DLD1 (cell line): ENCODE results near the gene ZRANB1.

Source experiments
- in situ Hi-C: cut with HindIII; loops from 2 replicates; pipeline ENCODE4 v1.10.0; 2017; ENCODE audit warnings: low sequenced_read_pairs

ZRANB1 gene

DNA sequence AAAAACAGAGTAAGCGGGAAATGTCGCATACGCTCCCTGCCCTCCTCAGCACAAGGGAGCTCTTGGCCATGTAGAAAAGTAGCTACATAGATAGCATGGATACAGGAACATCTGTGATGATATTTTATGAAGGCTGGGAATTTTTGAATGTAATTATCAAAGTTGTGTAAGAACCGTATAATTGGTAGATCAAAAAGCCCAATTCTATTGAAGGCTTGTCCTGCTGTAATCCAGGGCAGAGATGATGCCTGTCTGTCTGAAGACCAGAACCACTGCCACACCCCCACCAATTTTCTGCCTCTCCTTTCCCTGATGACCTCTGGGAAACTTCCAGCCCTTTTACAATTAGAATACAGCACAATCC, 51.4 kb downstream of the ZRANB1 start:
- in situ Hi-C loops = no loop called here

DNA sequence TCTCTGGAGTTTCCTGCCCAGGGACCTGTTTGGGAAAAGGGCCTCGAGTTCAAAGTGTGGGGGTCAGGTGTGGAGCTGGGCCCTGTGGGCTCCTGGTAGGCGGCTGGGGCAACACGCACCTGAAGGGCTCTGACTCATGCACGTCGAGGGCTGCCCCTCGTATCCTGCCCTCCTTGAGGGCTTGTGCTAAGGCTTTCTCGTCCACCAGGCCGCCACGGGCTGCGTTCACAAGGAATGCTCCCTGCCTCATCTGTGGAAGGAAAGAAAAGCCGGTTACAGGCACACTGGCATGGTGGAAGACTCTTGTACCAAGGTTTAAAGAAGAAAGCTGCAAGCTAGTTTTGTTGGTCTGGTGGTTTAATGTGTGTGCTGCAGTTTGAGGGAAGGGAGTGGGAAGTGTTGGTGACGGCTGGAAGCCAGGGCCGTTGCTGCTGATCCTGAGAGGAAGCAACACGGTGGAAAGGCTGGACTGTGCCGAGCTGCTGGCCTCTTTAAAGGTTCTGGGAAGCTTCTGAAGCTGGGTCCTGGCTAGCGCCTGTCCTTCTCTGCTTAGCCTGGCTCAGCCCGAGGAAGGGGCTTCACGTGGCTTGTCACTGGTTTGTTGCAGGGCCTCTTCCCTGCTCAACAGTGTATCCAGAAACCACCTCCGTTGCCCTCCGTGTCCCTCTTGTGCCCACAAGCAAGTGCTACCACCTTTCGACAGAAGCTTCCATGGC, 52.0 kb downstream of the ZRANB1 start:
- in situ Hi-C loops = no loop called here

DNA sequence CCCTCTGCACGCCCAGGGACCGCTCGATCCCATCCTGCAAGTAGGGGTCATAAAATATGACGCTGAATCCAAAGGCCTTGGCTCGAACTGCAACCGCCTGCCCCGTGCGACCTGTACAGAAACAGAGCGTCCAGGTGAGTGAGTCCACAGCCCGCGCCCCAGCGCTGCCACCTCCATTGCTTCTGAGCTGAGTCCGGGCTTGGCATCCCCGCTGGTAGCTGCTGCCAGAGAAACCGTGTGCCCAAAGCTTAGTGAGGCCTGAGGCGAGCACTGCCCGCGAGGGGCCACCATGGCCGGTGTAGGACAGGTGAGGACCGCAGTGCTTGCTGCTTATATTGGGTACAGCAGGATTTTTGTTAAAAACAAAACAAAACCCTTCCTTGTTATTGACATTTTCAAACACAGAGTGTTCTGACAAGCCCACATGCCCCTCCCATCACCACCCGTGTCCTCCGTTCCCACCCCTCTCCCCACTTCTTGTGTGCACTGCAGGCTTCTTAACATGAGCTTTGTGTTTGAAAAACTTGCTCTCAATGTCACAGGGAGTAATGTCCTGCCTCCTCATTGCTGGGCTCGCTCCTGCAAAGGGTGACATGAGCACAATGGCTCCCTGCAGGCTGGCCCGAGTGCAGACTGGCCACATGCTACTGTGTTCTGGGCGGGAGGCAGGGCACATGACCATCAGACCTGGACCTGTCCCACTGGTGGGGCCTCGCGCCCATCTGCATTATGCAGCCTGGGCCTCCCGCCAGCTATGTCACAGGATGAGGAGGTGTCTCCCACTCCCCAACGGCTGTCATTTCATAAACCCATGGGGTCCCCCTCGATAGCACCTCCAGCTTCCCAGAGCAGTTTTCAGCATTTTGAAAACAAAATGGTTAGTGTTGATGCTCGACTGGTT, 52.9 kb downstream of the ZRANB1 start:
- in situ Hi-C loops = no loop called here

DNA sequence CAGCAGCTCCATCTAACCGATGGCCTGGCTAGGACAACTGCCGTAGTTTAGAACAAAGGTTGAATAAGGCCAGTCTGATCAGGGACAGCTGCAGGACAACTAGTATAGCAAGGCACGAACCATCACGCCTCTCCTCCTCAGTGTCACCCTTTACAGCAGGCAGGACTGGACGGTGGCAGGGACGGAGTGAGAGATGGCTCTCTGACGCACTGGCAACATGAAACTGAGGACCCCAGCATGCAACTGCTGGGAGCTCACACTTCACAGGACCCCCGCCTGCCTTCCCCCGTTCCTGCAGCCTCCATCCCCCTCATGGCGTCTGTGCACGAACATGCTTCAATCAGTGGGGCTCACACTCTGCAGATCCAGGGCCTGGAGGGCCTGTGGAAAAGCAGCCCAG, 53.7 kb downstream of the ZRANB1 start:
- in situ Hi-C loops = no loop called here

DNA sequence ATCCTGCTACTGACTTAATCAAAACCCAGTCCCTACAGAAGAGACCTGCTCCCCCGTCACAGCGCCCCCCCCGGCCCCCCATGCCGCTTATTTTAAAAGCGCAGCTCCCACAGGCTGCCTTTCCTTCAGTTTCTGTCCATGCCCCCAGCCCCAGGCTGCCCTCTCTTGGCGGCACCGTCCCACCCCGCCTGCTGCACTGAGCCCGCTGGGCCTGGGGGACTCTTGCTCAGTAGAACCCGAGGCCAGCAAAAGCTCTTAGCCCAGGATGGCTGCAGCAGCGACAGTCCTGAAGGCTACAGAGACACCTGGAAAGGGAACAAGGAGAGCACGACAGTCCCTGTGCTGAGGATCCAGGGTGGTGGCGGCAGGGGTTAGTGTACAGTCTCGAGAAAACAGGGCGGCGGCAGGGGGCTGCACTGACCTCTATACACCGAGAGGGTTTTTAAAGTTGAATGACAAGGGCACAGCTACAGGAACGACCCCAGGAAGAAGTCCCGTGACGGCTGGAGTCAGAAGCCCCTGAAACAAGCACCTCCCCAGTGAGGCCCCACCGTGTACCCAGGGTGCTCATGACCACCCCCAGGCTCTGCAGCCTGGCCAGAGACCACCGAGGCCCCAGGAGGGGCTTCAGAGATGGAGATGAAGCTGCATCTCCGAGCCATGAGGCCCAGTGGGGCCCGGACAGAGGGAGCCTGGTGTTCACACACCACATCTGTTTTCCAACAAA, 54.4 kb downstream of the ZRANB1 start:
- in situ Hi-C loops = no loop called here

DNA sequence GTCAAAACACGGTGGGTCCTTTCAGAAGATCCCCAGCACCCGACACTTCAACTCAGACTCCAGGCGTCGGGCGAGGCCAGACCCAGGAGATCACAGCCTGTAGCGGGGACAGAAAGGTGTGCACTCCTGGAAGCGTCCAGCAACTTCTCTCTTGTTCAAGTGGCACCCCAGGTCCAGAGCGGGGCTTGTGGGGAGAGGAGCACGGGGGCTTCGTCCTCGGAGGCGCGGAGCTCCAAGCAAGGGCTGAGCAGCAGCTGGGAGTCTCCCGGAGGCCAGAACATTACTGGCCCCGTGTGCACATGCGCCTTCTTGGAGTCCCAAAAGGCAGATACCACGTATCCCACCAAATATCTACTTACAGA, 54.9 kb downstream of the ZRANB1 start:
- in situ Hi-C loops = no loop called here

DNA sequence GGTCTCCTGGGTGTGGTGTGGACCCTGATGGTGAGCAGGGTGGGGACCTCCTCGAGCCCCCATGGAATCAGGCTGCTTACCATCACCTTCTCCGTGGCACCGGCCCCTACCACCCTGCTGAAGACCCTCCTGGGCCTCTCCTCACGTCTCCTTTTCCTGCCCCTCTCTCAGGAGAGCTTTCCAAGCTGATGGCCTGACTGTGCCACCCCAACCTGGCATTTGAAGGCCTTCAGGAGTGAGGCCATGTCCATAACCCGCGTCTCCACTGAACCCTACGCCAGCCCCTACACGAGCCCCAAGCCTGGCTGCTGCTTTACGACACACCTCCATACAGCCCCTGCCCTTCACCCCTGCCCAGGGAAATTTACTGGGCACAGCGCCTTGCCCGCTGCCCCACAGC, 55.4 kb downstream of the ZRANB1 start:
- in situ Hi-C loops = no loop called here

DNA sequence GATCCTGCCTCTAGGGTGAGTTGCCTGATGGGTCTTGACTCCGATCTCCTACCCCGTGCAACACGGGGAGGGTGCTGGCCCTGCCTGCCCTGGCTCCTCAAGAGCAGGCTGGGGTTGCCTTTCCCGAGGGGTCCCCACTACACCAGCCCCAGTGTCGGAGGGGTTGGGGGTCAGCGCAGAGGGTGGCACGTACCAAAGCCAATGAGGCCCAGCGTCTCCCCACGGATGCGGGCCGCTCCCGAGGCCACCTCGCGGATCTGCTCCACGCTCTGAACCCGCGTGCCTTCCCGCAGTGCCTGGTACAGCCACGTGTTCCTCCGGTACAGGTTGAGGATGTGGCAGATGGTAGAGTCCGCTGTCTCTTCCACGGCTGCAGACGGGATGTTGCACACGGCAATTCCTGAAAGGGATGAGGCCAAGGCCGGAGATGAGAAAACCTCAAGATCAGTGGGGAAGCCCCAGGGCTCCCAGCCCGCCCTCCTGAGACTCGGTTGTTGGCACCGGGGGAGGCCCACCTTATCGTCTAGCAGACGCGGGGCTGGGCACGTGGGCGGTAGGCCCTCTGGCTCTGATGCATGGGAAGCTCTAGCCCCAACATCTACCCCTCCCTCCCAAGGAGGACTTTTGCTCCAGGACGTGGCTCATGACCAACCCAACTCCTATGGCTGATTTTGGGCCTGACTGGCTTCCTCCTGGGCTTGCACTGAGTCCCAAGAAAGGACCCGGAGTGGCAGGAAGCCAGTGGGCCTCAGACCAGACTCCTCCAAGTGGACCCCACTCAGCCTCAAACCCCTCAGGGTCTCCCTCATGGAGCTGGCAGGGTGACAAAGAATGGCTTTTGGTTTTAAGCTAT, 56.1 kb downstream of the ZRANB1 start:
- in situ Hi-C loops = no loop called here

DNA sequence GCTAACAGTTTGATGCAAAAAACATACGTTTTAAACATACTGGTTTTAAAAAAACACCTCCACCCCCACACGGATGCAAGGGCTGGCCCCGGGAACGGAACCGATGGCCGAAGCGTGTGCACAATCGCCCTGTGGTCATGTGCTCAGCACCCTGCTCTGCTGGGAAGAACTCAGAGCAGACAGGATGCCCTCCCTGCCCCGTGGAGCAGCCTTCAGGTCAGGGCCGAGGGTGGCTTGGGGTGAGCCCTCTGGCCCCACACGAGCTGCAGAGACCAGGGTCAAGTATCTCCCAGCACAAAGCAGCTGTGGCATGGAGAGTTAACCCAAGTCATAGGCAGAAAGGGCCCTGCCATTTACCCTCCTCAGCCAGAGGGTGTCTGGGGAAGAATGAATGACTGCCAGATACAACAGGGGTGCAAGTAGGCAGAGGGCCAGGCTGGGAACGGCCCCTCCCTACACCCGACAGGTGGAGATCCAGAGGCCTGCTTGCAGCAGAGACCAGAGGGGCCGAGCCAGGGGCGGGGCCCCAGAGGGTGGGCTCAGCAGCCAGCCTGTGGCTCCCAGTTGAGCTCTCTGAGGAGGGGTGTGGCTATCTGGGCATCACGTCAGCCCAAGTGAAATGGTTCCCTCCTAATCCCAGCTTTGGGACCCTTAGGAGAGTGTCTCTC, 56.8 kb downstream of the ZRANB1 start:
- in situ Hi-C loops = no loop called here

DNA sequence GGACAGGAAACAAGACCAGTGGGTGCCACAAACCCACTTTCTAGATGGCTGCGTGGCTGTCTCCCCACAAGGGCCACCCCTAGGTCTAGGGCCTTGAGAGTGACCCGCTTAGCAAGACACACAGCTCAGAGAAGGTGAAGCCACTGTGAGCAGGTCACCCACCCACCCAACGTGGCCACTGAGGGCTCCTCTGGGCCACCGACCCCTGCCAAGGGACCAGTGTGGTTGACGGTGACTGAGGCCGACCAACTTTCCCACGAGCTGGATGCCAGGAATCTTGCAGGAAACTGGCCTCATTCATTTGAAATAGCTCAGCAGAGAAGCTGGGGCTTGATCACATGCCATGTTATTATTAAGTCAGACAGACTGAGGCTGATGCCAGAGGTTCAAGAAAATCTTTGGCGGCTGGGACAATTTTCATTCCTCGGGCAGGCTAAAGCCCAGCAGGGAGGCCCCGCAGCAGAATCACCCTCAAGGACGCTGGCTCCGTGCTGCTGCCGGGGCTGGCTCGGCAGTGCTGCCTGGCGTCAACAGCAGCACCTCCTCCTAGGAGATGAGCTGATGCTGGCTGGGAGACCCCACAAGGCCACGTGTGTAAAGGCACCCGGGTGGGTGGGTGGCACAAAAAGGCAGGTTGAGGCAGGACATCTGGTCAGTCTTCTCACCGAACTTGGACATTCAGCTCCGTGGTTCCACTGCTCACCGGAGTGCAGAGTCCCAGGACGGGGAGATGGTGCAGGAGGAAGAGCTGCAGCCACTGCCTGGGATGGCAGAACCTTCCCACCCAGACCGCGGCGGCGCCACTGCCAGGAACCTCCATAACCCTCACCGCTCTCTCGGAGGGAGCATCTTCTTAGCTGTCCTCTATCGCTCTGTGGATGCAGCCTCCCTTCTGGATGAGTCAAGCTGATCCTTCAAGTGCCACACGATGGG, 57.8 kb downstream of the ZRANB1 start:
- in situ Hi-C loops = no loop called here

DNA sequence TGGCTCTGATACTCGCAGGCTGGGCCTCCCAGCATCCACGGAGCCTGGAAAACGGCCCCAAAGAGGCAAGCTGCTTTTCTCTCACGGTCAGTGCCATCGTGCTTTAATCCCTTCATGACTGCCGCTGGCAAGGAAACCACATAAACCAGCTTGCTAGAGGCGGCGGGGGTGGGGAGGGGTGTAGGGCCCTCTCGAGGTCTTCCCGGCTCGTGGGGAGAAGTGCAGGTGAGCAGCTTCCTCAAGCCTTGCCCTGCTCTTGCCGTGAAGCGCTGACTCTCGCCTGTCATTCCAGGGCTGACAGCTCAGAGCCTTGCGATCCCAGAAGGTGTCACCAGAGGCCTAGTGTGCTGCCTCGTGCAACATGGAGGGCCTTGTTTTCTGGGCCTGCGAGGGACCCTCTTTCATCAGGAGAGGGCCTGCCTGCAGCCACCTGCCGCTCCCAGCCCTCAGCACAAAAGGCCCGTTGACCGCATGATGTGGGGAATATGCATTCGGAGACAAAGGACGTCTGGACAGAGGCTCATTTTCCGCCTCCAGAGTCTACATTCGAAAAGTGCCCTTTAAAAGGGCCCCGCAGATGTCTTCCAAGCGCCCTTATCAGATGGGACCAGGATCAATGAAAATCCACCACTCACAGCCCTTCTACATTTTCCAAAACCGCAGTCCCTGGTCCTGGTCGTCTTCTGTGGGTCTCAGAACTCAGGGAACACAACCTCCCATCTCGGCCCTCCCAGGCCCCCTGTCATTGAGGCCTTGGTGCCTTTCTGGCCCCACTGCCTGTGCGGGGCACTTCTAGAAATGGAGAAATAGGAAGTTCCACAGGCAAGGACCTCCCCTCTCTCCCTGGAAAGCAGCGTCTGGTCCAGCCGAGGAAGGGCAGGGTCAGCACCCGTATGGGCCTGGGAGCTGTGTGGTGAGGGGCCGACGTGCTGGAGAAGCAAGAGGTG, 58.7 kb downstream of the ZRANB1 start:
- in situ Hi-C loops = no loop called here

DNA sequence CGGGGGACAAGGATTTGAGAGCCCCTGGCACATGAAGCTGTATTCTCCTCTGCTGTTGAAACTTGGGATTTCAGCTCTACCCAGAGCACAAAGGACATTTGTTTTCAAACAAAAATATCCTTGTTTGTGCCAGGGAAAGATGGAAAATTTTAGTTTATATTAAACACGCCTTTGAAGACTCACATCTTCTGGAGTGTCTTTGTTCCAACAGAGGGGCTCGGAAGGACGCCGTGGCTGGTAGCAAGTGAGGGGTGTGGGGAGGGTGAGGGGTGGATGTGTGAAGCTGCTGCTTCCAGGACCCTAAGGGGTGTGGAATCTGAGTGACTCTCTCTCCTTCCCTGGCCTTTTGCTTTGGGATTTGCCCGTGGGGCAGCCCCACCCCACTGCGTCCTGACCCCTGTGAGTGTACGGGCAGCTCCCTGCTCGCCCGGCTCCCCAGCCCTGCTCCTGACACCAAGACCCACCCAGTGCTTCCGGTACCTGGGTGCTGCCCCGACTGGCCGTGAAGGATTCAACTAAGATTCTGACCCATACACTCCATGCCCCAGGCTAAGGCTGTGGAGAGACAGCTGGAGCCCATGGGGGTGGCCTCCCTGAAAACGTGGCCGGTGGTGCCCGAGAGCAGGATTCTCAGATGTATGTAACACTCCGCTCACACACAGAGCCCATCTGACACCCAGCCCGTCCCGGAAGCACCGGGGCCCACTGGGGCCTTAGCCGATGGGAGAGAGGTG, 59.6 kb downstream of the ZRANB1 start:
- in situ Hi-C loops = no loop called here

DNA sequence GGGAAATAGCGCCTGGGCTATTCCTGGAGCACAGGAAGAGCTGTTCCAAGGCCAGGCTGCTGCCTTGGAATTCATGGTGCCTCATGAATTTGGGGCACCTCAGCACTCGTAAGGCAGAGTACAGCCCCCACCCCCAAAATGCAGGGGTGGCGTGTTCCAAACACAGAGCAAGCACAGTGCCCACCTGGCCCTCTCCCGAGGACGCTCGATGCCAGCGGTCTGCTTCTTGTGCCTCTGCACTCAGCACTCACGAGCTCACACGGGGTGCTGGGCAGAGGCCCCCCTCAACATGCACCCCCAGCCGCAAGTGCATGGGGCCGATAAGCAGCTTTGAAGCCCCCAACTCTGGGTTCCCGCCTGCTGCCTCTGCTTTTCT, 60.1 kb downstream of the ZRANB1 start:
- in situ Hi-C loops = no loop called here

DNA sequence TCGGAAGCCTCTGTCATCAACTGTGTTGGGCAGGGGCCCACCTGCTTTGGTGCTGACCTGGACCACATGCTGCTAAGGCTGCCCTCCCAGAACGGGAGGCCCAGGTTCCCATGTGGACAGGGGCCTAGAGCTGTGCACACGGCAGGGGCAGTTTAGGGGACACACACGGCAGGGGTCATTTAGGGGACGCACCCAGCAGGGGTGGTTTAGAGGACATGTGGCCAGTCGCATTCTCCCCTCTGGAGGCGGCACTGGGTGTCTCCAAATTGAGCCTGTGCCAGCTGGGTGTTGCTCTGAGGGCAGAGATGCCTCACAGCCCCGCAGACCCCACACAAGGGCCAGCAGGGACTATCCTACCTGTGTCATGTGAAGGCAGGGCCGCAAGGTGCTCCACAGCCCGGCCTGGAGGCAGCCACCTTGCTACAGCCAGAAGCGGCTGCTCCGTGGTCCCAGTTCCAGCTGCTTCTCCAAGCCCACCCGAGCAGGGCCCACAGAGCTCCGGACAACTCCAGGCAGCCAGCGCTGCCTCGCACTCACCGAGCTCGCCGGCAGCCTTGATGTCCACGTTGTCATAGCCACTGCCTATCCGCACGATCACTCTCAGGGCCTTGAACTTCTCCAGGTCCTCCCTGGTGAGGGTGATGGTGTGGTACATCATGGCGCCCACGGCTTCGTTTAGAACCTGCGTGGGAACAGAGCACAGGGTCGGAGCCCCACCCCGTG, 60.7 kb downstream of the ZRANB1 start:
- in situ Hi-C loops = no loop called here

DNA sequence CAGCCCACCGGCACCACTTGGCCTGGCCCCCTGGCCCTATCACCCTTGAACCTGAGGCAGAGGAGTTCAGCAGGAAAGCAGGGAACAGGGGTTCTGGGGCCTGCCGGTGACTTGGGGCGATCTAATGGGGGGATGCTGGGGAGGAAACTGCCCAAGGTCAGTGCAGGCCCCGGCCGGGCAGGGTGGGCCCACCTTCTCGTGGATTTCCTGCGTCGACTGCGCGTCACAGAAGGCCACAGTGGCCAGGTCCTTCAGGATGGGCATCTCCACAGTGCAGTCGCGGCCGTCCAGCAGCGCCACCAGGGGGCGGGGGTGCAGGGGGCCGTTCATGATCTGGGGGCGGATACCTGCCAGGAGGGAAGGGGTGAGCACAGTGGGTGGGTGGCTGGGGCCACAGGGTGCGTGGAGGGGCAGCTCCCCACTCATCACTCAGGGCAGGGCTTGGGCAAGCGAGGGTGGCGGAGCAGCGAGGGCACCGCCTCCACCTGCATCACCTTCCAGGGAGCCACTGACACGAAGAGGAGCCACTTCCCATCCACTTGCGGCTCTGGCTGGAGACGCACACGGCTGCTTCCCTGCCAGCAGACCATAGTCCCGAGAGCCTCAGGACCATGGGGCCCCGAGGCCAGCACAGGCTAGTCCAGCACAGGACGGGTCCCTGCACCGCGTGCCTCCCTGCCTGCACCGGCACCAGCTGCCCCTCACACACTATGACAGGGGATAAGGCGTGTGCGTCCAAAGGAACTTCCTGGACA, 61.4 kb downstream of the ZRANB1 start:
- in situ Hi-C loops = no loop called here

DNA sequence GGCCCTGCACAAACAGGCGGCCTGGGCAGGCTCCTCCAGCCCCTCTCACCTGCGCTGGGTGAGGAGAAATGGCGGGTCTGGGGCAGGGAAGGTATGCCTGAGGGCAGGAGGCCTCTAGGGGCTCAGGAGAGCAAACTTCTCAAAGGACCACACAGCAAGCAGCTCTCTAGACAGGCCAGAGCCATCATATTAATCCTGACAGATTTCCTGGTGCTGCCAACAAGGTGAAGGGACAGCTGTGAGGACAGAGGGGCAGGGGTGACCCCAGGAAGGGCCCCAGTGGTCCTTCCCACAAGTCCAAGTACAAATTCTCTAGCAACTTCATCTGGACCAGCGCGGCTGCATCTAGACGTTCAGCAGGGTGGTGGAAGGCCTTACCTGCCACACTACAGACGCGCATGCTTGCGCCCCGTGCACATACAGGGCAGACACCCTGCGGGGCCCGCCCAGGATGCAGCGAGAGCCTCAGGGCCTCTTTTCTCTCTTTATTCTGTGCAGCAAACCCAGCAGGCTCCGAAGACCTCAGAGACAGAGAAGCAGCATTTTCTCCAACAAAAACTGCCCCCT, 62.1 kb downstream of the ZRANB1 start:
- in situ Hi-C loops = no loop called here
